Stimulated activated CD8-positive, alpha-beta memory T cell treated with anti-CD3 and anti-CD28 coated beads, Interleukin-4, amount 100 ng/mL, for 1 hour (primary cell): Measurements from ENCODE around the gene SHB.

Source experiments
- DNase-seq, 2 donors: peaks; one replicate each; pipeline ENCODE4 v3.0.0-alpha.2; 2020; ENCODE audit warnings: low read depth in 2 of 2, low spot score in 1 of 2

The SHB gene

DNA sequence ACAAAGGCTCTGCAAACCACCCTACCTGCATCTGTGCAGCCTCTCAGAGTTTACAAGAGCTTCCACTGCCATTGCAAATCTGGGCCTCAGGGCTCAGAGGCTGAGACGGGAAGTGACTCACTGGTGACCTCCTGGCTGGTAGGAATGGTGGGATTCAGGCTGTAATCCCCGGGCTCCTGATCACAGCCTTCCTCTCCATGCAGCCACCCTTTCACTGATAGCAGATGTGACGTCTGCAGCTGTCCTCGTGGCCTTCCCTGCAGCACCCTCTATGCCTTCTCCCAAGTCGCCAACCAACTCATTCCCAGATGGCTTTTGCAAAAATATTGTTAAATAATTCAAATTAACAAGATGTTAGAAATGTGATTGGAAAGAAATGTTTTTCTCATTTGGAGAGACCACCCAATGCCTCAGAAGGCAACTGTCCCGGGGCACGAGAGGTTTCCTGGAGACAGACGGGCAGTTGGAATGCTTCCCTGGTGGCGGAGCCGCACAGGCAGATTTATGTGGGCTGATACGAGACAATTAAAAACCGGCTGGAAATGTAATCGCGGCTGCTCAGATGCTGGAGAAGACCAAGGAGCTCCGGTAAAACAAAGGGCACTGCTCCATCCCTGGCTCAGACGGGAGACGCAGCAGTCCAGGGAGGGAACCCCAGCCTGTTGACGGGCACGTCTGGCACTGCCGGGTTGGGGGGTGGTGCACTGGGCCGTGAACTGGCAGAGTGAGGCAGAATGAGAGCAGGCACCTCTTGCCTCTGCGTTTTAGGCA, 130.7 kb downstream of the SHB start:
- DNase-seq = no peak

- no peak for DNase-seq
These were observed 131.7 kb downstream of the SHB start for GRCh38 chr9:37937366-37937765.

GRCh38 chr9:37936965-37937364, 132.1 kb downstream of the SHB start:
- no peak for DNase-seq

DNA sequence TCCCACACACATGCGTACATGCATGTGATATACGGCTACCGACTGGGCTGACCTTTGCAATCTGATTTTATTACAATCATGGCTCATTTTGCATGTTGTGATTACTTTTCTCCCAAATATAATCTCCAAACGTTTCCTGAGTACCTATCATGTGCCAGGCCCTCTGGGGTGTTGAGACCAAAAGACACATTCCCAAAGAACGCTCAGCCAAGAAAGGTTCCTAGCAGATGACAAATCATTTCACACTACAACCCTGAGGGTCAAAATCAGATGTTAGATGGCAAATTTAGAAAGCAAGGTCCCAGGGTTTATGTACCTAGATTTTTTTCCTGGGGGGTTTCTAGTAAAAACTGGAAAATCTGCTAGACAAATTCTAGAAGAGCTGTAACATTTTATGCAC, 132.7 kb downstream of the SHB start:
- DNase-seq = no peak

- no peak for DNase-seq
These were observed 133.9 kb downstream of the SHB start for GRCh38 chr9:37935096-37935495.

DNA sequence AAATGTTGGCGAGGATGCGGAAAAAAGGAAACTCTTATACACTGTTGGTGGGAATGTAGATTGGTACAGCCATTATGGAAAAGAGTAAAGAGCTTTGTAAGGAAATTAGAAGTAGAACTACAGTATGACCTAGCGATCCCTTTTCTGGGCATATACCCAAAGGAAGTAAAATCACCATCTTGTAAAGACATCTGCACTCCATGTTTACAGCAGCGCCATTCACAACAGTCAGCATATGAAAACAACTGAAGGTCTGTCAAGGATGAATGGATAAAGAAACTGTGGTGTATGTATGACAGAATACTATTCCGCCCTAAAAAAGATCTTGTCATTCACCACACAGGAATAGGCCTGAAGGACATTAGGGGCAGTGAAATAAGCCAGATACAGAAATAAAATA, 137.4 kb downstream of the SHB start:
- no peak for DNase-seq

GRCh38 chr9:37929441-37929895, 139.6 kb downstream of the SHB start:
- DNase-seq = no peak

DNA sequence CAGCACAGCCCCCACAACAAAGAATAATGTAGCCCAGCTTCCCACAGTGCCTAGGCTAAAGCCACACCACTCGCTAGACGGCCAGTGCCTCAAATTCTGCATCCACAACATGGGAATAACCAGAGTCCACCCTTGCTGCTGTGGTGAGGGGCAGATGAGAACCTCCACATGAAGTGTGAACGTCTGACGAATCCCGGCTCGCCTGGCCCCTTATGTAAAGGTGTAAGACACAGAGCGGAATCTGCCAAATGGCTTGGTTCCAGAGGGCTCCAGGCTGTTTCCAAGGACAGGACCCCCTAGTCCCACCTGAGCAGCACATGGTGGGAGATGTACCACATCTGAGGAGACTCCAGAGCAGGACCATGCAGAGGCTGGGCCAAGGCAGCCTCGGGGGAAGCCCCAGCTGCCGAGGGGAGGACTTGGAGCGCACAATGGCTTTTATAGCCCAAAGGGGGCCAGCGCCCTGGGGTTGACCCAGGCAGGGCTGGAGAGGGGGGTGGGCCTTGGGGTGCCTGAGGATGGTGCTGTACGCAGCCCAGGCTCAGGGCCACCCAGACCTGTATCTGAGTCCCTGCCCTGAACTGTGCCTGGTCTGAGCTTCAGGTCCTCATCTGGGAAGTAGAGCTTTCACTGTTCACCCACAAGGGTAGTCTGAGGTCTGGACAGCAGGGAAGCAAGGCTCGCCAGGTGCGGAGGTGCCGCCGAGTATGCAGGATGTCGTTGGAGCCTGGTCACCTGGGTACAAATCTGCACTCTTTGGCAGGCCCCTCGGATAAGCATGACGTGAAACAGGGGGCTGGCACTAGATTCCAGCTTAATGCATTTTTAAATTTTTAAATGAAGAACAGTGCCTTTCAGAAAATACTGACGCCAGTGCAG, 140.2 kb downstream of the SHB start:
- no peak for DNase-seq

- no peak for DNase-seq
These were observed 141.2 kb downstream of the SHB start for GRCh38 chr9:37927601-37928551.

DNA sequence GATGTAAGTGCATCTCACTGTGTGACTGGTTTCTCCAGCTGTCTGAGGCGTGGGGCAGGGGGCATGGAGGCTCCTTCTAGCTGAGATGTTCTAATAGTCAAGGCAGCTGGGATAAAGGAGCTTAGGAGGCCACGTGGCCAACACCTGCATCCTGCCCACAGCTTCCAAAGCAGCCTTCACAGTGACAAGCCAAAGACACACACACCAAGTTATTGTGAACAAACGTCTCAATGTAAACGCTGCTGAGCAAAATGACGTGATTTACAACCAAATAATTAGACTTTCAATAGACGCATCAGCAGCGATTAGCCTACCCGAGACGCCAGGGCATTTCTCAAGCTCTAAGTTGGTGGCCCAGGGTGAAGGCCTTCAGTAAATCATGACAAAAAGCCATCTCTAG, 141.9 kb downstream of the SHB start:
- DNase-seq = no peak

- no peak for DNase-seq
These were observed 142.3 kb downstream of the SHB start for GRCh38 chr9:37926737-37927118.

DNA sequence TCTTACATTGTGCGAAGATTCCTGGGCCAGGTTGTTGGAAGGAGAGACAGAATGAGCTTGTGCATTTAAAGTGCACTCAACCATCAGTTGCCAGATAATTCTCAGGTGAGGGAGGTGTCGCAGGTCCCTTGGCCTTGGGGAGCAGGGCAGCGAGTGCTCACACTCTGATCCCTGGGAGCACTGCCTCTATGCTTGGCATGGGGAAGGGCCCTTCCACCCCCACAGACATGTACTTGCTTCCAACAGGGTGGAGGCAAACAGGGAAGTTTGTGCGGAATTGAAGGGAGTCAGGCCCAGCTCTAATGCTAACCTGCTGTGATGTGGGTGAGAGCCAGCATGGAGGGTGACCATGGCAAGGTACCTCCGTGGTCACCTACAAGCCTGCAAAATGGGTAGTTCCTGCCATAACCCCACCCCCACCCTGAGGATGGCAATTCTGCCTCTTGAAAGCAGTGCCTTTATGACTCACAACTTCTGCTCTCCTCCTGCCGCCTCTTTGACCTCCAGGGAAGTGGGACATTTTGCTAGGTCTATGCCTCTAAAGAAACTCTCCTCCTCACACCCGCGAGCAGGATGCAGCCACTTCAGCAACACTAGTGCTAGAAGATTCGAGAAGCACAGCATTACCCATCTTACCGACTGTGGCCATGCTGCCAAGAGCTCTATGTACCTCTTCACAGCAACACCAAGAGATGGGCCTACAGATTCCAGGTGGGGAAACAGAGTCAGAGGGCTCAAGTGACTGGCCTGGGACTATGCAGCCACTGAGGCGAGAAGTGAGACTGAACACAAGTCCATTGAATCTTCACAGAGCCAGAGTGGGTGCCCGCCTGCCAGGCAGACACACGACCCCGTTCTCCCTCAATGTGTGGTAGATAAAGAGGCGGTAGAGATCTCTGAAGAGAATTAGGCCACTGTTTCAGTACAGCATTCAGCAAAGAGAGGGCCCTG, 143.0 kb downstream of the SHB start:
- DNase-seq = no peak

- no peak for DNase-seq
These were observed 144.0 kb downstream of the SHB start for GRCh38 chr9:37925006-37925405.

DNA sequence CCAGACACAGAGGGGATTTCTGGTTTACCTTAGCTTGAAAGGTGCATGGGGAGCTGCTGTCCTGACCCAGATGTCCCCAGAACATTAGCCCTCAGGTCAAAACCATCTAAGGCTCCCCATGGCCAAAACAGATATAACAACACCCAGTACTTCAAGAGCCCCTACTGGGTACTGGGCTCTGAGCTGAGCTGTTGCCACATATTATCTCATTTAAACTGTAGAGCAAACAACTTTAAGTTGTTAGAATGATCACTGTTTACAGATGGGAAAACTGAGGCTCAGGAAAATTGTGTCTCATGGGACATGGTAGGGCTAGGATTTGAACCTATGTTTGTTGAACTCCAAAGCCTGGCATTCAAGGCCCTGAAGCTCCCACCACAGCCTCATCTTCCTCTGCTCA, 144.5 kb downstream of the SHB start:
- no peak for DNase-seq

DNA sequence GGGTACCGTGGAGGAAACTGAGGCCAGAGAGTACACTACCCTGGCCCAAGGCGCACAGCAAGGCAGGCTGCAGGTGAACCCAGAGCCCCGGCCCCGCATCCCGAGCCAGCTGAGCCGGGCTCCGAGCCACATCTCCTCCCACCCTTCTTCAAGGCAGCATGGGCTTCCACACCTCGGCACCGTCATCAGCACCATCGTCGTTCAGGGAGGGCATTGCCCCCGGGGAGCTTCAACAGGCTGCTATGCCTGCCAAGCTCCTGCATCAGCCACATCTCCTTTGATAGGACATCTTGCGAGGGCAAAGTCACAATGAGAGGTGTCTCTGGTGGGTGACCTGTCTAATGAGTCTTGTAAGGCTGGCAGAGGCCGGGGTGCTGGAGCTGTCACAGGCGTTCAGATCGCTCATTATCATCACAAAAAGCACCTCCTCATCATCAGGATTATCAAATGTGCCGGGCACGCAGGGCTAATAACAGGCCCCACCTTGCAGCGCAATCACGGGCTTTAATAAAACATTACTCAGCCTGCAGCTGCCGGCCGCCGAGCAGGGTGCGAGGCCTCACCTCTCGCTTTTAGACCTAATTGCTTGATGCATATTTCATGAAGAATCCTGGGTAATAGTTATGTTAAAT, 145.1 kb downstream of the SHB start:
- no peak for DNase-seq

- no peak for DNase-seq
These were observed 145.8 kb downstream of the SHB start for GRCh38 chr9:37923118-37923795.

DNA sequence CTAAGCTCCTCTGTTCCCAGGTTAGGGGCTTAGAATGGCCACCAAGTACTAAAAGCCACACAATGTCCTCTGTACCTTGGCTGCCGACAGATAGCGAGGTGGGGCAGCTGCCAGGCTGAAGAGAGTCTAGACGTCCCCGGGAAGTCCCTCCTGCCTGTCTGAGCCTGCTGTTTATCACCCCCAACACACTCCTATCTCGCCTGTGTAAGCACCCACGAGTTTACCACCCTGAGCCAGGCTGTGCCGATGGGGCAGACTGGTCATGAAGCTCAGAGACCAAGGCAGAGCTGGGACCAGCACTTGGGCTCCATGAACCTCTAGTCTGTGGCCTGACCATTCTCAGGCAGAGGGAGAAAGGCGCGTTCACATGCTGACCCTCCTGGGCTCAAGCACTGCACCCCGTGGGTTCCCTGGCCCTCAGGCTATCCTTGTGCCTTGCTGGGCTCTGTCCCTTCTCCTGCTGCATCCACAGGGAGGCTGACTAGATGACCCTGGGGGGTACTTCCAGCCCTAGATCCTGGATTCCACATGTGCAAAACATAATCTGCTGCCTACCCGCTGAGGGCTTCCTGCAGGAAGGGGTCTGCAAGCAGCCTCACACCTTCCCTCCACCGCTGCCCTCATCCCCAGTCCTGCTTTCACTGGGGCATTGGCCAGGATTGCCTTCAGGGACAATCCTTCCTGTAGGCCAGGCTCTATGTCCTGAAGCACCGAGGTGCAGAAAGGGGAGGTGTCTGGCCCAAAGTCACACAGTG, 146.5 kb downstream of the SHB start:
- no peak for DNase-seq

DNA sequence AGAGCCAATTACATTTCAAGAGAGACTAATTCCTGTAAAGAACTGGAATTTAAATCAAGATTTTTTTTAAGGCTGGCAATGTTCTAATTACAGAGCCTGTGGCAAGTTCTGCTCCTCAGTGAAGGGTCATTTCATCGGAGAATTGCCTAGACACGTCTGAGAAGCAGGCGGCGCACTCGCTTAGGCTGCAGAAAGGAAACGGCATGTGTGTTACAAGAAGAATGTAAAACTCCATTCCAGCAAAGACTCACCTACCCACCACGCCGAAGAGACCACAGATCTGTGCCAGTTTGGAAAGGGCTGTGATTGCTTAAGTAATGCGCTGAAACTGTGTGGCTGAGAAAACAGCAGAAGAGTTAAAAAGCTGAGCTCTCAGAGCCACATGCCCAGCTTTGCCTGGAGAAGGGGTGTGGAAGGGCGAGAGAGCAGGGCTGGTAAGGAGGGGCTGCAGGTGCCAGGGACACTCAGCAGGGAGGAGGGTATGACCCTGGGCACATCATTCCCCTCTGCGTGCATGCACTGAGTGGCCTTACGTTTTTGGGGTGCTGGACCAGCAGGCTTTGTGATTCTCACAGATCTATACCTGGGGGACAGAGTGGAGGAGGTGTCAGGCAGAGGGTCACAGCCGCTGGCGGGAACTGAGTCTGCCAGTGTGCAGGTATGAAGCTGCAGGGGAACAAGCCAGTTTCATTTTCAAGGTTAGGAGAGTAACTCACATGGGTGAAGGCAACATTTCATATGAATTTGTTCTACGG, 147.3 kb downstream of the SHB start:
- DNase-seq = no peak
